CD4-positive, alpha-beta T cell (primary cell): ENCODE results near the gene SMKR1. TPM values are rescaled to one million over a fixed set of nuclear protein-coding genes. Genes with fewer than 3 reads are reported as not detected.

Experiments used
- ATAC-seq: fragments of 200-7000 bp; cut with Tn5 transposase; one replicate; pipeline ENCODE4 v1.10.0; 2022; ENCODE audit warnings: mild to moderate bottlenecking; ENCODE audit not compliant: poor library complexity
- CTCF ChIA-PET: fragments of 350-600 bp; sonication (Branson Sonifier 250); formaldehyde crosslinking; loops from one replicate; lab custom pipeline; 2021; ENCODE audit warnings: antibody characterized with exemption, inconsistent platforms; lab: Charles Lee
- POLR2A ChIA-PET: fragments of 350-600 bp; sonication (Branson Sonifier 250); formaldehyde crosslinking; loops from one replicate; lab custom pipeline; 2021; ENCODE audit warnings: antibody characterized with exemption, inconsistent platforms; lab: Charles Lee
- DNase-seq, 14 experiments: peaks; one replicate each; pipeline ENCODE4 v3.0.0-alpha.2; 2013 to 2020; ENCODE audit warnings: mixed read lengths in 2 of 14
- H3K27ac ChIP-seq, 2 donors: one replicate each; pipeline versions ENCODE4 v1.5.1 to v1.7.0; 2013; ENCODE audit warnings: low read length in 2 of 2, low read depth in 1 of 2, mild to moderate bottlenecking in 1 of 2
- H3K27me3 ChIP-seq, 2 experiments: 1 replicate in 1 of 2; 2 replicates in 1 of 2; pipeline versions ENCODE4 v1.6.1 to v1.7.0; 2013; ENCODE audit warnings: low read length in 2 of 2, control low read depth in 1 of 2, mild to moderate bottlenecking in 1 of 2, moderate library complexity in 1 of 2; ENCODE audit not compliant: insufficient read depth in 2 of 2, control insufficient read depth in 1 of 2
- H3K36me3 ChIP-seq: one replicate; pipeline ENCODE4 v1.6.1; 2013; ENCODE audit warnings: low read length, control low read depth; ENCODE audit not compliant: insufficient read depth
- H3K4me1 ChIP-seq: one replicate; pipeline ENCODE4 v1.6.1; 2013; ENCODE audit warnings: low read length, control low read depth; ENCODE audit not compliant: insufficient read depth
- H3K4me3 ChIP-seq: one replicate; pipeline ENCODE4 v1.5.1; 2013; ENCODE audit warnings: mild to moderate bottlenecking, low read length, moderate library complexity
- H3K9me3 ChIP-seq, 2 experiments: 1 replicate in 1 of 2; 2 replicates in 1 of 2; pipeline versions ENCODE4 v1.6.1 to v1.7.0; 2013; ENCODE audit warnings: low read length in 2 of 2, mild to moderate bottlenecking in 2 of 2, control low read depth in 1 of 2, moderate library complexity in 1 of 2; ENCODE audit not compliant: control insufficient read depth in 1 of 2, insufficient read depth in 1 of 2
- H3K27ac Mint-ChIP-seq: one replicate; pipeline ENCODE4 v1.8.0; 2020; ENCODE audit warnings: mixed read lengths
- H3K27me3 Mint-ChIP-seq: one replicate; pipeline ENCODE4 v1.8.0; 2021; ENCODE audit warnings: mixed read lengths
- H3K36me3 Mint-ChIP-seq: one replicate; pipeline ENCODE4 v1.8.0; 2021; ENCODE audit warnings: low read depth, mixed read lengths
- H3K4me1 Mint-ChIP-seq: one replicate; pipeline ENCODE4 v1.8.0; 2021; ENCODE audit warnings: low read depth, mixed read lengths
- H3K4me3 Mint-ChIP-seq: one replicate; pipeline ENCODE4 v1.8.0; 2020; ENCODE audit warnings: mild to moderate bottlenecking, mixed read lengths
- H3K9me3 Mint-ChIP-seq: one replicate; pipeline ENCODE4 v1.8.0; 2020; ENCODE audit warnings: mixed read lengths
- CTCF ChIP-seq: fragments of 200-600 bp; IDR thresholded peaks from one replicate; pipeline ENCODE4 v1.8.0; 2022; ENCODE audit warnings: antibody characterized with exemption, mild to moderate bottlenecking
- intact Hi-C, 2 experiments: fragments of 100-400 bp; cut with DNase I in 1 of 2; cut with micrococcal nuclease in 1 of 2; formaldehyde crosslinking; loops; one replicate each; pipeline versions ENCODE4 v1.15.1 to v1.9.0; 2023 to 2025; cut with DNase I, micrococcal nuclease
- total RNA-seq, 174 experiments: library from RNA in 2 of 174; stranded (reverse) in 2 of 174; gene quantifications; one replicate each; pipeline ENCODE4 v1.2.3 and lab custom pipeline; 2021 to 2026

SMKR1 gene
- total RNA-seq, 2 experiments from 2014 or later: 0.22 to 0.49 TPM

GRCh38 chr7:129464194-129464593 lies 38.1 kb upstream of the SMKR1 start:
- CTCF ChIA-PET: interaction anchor here (0.6 kb wide), 1 partner anchor 163 kb away, joined by 6 read pairs; no protein-coding TSS in a partner anchor
- H3K36me3 ChIP-seq: no peaks in the 10 kb centered on the region
- Mint-ChIP-seq H3K4me1 (no peaks in the 10 kb centered on the region), H3K4me3 (no peak overlapping the region), H3K27ac (no peak overlapping the region), H3K9me3 (no peaks in the 10 kb centered on the region), H3K36me3 (no peaks in the 10 kb centered on the region), H3K27me3 (no peaks in the 10 kb centered on the region)
- no peaks in the 10 kb centered on the region for H3K9me3 ChIP-seq
- no peaks in the 10 kb centered on the region for H3K27me3 ChIP-seq
- intact Hi-C loops: no loop called here
- H3K4me3 ChIP-seq: no peak overlapping the region
- POLR2A ChIA-PET: no interaction called here
- no peak overlapping the region for H3K27ac ChIP-seq
- TF ChIP-seq CTCF: no peak
- ATAC-seq (no peak), DNase-seq (no peak)
- no peaks in the 10 kb centered on the region for H3K4me1 ChIP-seq

- DNase-seq (no peak), ATAC-seq (no peak)
- H3K4me1 ChIP-seq: no peaks in the 10 kb centered on the region
- Mint-ChIP-seq H3K27ac (no peak overlapping the region), H3K4me3 (no peak overlapping the region), H3K27me3 (no peaks in the 10 kb centered on the region), H3K36me3 (no peaks in the 10 kb centered on the region), H3K4me1 (no peaks in the 10 kb centered on the region), H3K9me3 (no peaks in the 10 kb centered on the region)
- no peak for TF ChIP-seq CTCF
- no peaks in the 10 kb centered on the region for H3K9me3 ChIP-seq
- H3K4me3 ChIP-seq: no peak overlapping the region
- intact Hi-C loops: no loop called here
- H3K36me3 ChIP-seq: no peaks in the 10 kb centered on the region
- H3K27ac ChIP-seq: no peak overlapping the region
- H3K27me3 ChIP-seq: no peaks in the 10 kb centered on the region
- CTCF ChIA-PET: interaction anchor here (0.6 to 1.8 kb wide), 3 partner anchors 16 to 162 kb away, joined by 3 to 6 read pairs (median 4); no protein-coding TSS in a partner anchor
- POLR2A ChIA-PET: no interaction called here
Measured at GRCh38 chr7:129465080-129465479, 37.3 kb upstream of the SMKR1 start.

GRCh38 chr7:129466796-129467195 lies 35.5 kb upstream of the SMKR1 start:
- intact Hi-C loops: no loop called here
- H3K27me3 ChIP-seq: no peaks in the 10 kb centered on the region
- H3K27me3 Mint-ChIP-seq: no peaks in the 10 kb centered on the region
- H3K4me3 ChIP-seq: no peak overlapping the region
- DNase-seq: no peak
- no peaks in the 10 kb centered on the region for H3K36me3 ChIP-seq
- no peaks in the 10 kb centered on the region for H3K4me1 Mint-ChIP-seq
- H3K36me3 Mint-ChIP-seq: no peaks in the 10 kb centered on the region
- H3K4me1 ChIP-seq: no peaks in the 10 kb centered on the region
- H3K27ac Mint-ChIP-seq: no peak overlapping the region
- no peaks in the 10 kb centered on the region for H3K9me3 ChIP-seq
- H3K4me3 Mint-ChIP-seq: no peak overlapping the region
- ChIA-PET CTCF (interaction anchor here (0.6 to 1.8 kb wide), 2 partner anchors 91 to 152 kb away, joined by 3 to 4 read pairs; no protein-coding TSS in a partner anchor), POLR2A (no interaction called here)
- H3K9me3 Mint-ChIP-seq: no peaks in the 10 kb centered on the region
- no peak overlapping the region for H3K27ac ChIP-seq
- no peak for ATAC-seq
- no peak for TF ChIP-seq CTCF
